IMR-90 (cell line): Measurements from ENCODE around the gene MOV10. TPM values are rescaled to one million over a fixed set of nuclear protein-coding genes. Genes with fewer than 3 reads are reported as not detected.

Source experiments
- ATAC-seq: fragments of 200-7000 bp; cut with Tn5 transposase; 2 replicates; pipeline ENCODE4 v1.9.1; 2020; ENCODE audit warnings: low read depth, mild to moderate bottlenecking, moderate library complexity
- BruUV-seq: library from RNA; stranded (reverse); fragments of 400-500 nt; replicated peaks from 2 replicates; lab custom pipeline; 2021; lab: Mats Ljungman, UMichigan
- CTCF ChIA-PET: fragments of 300-600 bp; formaldehyde crosslinking; extraction: SDS; loops from one replicate; lab custom pipeline; 2021; ENCODE audit warnings: antibody characterized with exemption; lab: Yijun Ruan, JAX
- POLR2A ChIA-PET: fragments of 300-600 bp; sonication (Branson Sonifier 250); formaldehyde crosslinking; loops from one replicate; lab custom pipeline; 2022; ENCODE audit warnings: antibody characterized with exemption; ENCODE audit not compliant: unreplicated experiment; lab: Charles Lee
- DNase-seq: peaks from one replicate; pipeline ENCODE4 v3.0.0; 2013
- H2AFZ ChIP-seq: replicated peaks from 2 replicates; pipeline ENCODE3; 2013; ENCODE audit warnings: low read length, mild to moderate bottlenecking; ENCODE audit not compliant: poor library complexity
- H2AK5ac ChIP-seq: 2 replicates; pipeline ENCODE4 v1.6.1; 2013; ENCODE audit warnings: low read depth, low read length, inconsistent platforms
- H2AK9ac ChIP-seq: replicated peaks from 2 replicates; pipeline ENCODE3; 2013; ENCODE audit warnings: mild to moderate bottlenecking, low read depth, low read length, moderate library complexity; ENCODE audit not compliant: poor library complexity
- H2BK120ac ChIP-seq: 2 replicates; pipeline ENCODE4 v1.6.1; 2013; ENCODE audit warnings: low read depth, low read length, inconsistent platforms
- H2BK15ac ChIP-seq: 3 replicates; pipeline ENCODE4 v1.6.1; 2013; ENCODE audit warnings: low read depth, low read length, inconsistent platforms
- H2BK20ac ChIP-seq: 2 replicates; pipeline ENCODE4 v1.6.1; 2013; ENCODE audit warnings: low read depth, mild to moderate bottlenecking, inconsistent platforms, low read length, moderate library complexity
- H2BK5ac ChIP-seq: 2 replicates; pipeline ENCODE4 v1.6.1; 2013; ENCODE audit warnings: mild to moderate bottlenecking, low read depth, low read length, inconsistent platforms; ENCODE audit not compliant: poor library complexity, severe bottlenecking
- H3K14ac ChIP-seq: replicated peaks from 2 replicates; pipeline ENCODE4 v1.6.1; 2013; ENCODE audit warnings: low read depth, low read length, inconsistent platforms
- H3K18ac ChIP-seq: 2 replicates; pipeline ENCODE4 v1.6.1; 2013; ENCODE audit warnings: low read depth, low read length, control low read depth
- H3K23ac ChIP-seq: 2 replicates; pipeline ENCODE4 v1.6.1; 2013; ENCODE audit warnings: low read depth, low read length, inconsistent platforms
- H3K27ac ChIP-seq: 2 replicates; pipeline ENCODE4 v1.5.1; 2013; ENCODE audit warnings: mild to moderate bottlenecking, control low read depth, low read length; ENCODE audit not compliant: insufficient read depth
- H3K27me3 ChIP-seq: 2 replicates; pipeline ENCODE4 v1.6.1; 2013; ENCODE audit warnings: low read length; ENCODE audit not compliant: control insufficient read depth, insufficient read depth
- H3K36me3 ChIP-seq: 2 replicates; pipeline ENCODE4 v1.6.1; 2013; ENCODE audit warnings: low read length, mixed read lengths; ENCODE audit not compliant: control insufficient read depth, insufficient read depth
- H3K4ac ChIP-seq: 2 replicates; pipeline ENCODE4 v1.6.1; 2013; ENCODE audit warnings: low read depth, low read length, inconsistent platforms
- H3K4me1 ChIP-seq: 2 replicates; pipeline ENCODE4 v1.6.1; 2013; ENCODE audit warnings: low read length, mixed read lengths; ENCODE audit not compliant: control insufficient read depth, insufficient read depth
- H3K4me2 ChIP-seq: 2 replicates; pipeline ENCODE4 v1.6.1; 2013; ENCODE audit warnings: low read depth, mild to moderate bottlenecking, control low read depth, low read length, moderate library complexity
- H3K4me3 ChIP-seq: 2 replicates; pipeline ENCODE4 v1.5.1; 2013; ENCODE audit warnings: low read depth, mild to moderate bottlenecking, control low read depth, low read length, moderate library complexity; ENCODE audit not compliant: insufficient read depth
- H3K56ac ChIP-seq: 2 replicates; pipeline ENCODE4 v1.6.1; 2013; ENCODE audit warnings: low read length, inconsistent platforms; ENCODE audit not compliant: insufficient read depth; ENCODE audit errors: extremely low read depth
- H3K79me1 ChIP-seq, 2 experiments: 2 replicates each; pipeline ENCODE4 v1.6.1; 2013; ENCODE audit warnings: low read length in 2 of 2, inconsistent platforms in 1 of 2, low read depth in 1 of 2
- H3K9ac ChIP-seq: 2 replicates; pipeline ENCODE4 v1.6.1; 2013; ENCODE audit warnings: low read depth, low read length, control low read depth
- H3K9me1 ChIP-seq: 2 replicates; pipeline ENCODE4 v1.6.1; 2013; ENCODE audit warnings: low read length, inconsistent platforms; ENCODE audit not compliant: insufficient read depth
- H3K9me3 ChIP-seq: 2 replicates; pipeline ENCODE4 v1.6.1; 2013; ENCODE audit warnings: low read length; ENCODE audit not compliant: control insufficient read depth, insufficient read depth
- H4K20me1 ChIP-seq: 2 replicates; pipeline ENCODE4 v1.6.1; 2013; ENCODE audit warnings: low read length, inconsistent platforms; ENCODE audit not compliant: insufficient read depth
- H4K5ac ChIP-seq: 2 replicates; pipeline ENCODE4 v1.6.1; 2013; ENCODE audit warnings: mild to moderate bottlenecking, low read depth, low read length, control low read depth
- H4K8ac ChIP-seq, 2 experiments: 2 replicates each; pipeline ENCODE4 v1.6.1; 2013; ENCODE audit warnings: low read depth in 2 of 2, low read length in 2 of 2, control low read depth in 1 of 2, inconsistent platforms in 1 of 2
- H4K91ac ChIP-seq: 2 replicates; pipeline ENCODE4 v1.6.1; 2013; ENCODE audit warnings: low read depth, low read length, inconsistent platforms; ENCODE audit not compliant: insufficient read depth
- MAZ ChIP-seq: IDR thresholded peaks from 2 replicates; pipeline ENCODE4 v1.6.1; 2012; ENCODE audit warnings: low read depth, mild to moderate bottlenecking, low read length, improper control_type of control experiment, moderate library complexity, borderline replicate concordance
- RAD21 ChIP-seq: IDR thresholded peaks from 2 replicates; pipeline ENCODE4 v1.6.1; 2012; ENCODE audit warnings: low read length, improper control_type of control experiment
- WGBS, 2 experiments: methylation state at CpG; one replicate each; pipeline versions ENCODE4 v1.1.5 to v1.1.7; 2013; ENCODE audit warnings: missing lambda C conversion rate in 2 of 2; ENCODE audit not compliant: insufficient read length in 1 of 2; ENCODE audit errors: extremely low coverage in 2 of 2; 5-methylcytosine and 5-hydroxymethylcytosine counted together
- dilution Hi-C: fragments of 300-500 bp; cut with HindIII; formaldehyde crosslinking; loops from one replicate; pipeline ENCODE4 v1.14.3; 2018; ENCODE audit warnings: low sequenced_read_pairs; ENCODE audit not compliant: unreplicated experiment
- in situ Hi-C: fragments of 300-500 bp; cut with MboI; formaldehyde crosslinking; loops from 3 replicates; pipeline ENCODE4 v1.14.3; 2019; ENCODE audit warnings: low sequenced_read_pairs, inconsistent platforms, mixed read lengths
- intact Hi-C: fragments of 100-400 bp; cut with micrococcal nuclease; formaldehyde crosslinking; loops from 2 replicates; pipeline ENCODE4 v1.10.0; 2022
- polyA plus RNA-seq, 3 experiments: library from polyadenylated mRNA; depleted of rRNA; stranded (reverse); fragments of >200 nt; gene quantifications; 2 replicates each; pipeline ENCODE4 v1.2.3, GENCODE V29; 2012; ENCODE audit warnings: low replicate concordance in 1 of 3
- total RNA-seq: library from RNA; depleted of rRNA; stranded (reverse); fragments of >200 nt; gene quantifications from 2 replicates; pipeline ENCODE4 v1.2.3, GENCODE V29; 2012

The MOV10 gene
- total and polyA plus RNA-seq, 2 of the 4 experiments (the other 2 are of a cell fraction) = 36.7 to 103 TPM

DNA sequence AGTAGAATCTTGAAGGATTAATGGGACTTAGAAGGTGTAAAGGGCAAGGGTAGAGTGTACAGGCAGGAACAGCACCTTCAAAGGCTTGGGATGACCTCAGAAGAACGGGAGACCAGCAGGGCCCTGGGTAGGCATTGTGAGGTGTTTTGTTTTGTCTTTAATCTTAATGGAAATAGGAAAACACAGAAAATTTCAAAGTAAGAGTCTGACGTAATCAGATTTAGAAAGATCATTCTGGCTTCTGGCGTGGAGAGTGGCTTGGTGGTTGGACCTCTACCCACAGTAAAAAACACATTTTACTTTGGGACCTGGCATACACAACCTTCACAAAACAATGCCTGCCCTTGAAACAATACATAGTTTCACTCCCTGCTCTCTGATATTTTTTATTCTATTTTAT lies 4.1 kb downstream of the MOV10 start:
- no peak overlapping the region for H3K14ac ChIP-seq
- WGBS, 2 experiments = 100% methylated on average over 1 of the region's 3 CpGs; no CpG with 5 or more reads in 1 of the 2 experiments
- H4K5ac ChIP-seq = no peak overlapping the region
- no TSS peak for BruUV-seq
- H2BK5ac ChIP-seq = no peak overlapping the region
- H2BK15ac ChIP-seq = no peak overlapping the region
- H2AK9ac ChIP-seq = no peak overlapping the region
- no peak overlapping the region for H2BK20ac ChIP-seq
- H4K8ac ChIP-seq = no peak overlapping the region
- H3K4ac ChIP-seq = no peak overlapping the region
- H3K27ac ChIP-seq = no peak overlapping the region
- H2AK5ac ChIP-seq = no peak overlapping the region
- POLR2A ChIA-PET = no interaction called here
- peaks cover 39 to 67% of the 10 kb centered on the region in 2 experiments for H3K79me1 ChIP-seq
- H3K9me3 ChIP-seq = no peaks in the 10 kb centered on the region
- H3K9ac ChIP-seq = no peak overlapping the region
- no peaks in the 10 kb centered on the region for H3K36me3 ChIP-seq
- CTCF ChIA-PET = no interaction called here
- TF ChIP-seq RAD21 = no peak
- TF ChIP-seq MAZ = no peak
- intact Hi-C loops = no loop called here
- H3K4me2 ChIP-seq = no peak overlapping the region
- H3K23ac ChIP-seq = no peak overlapping the region
- peaks cover 3% of the 10 kb centered on the region for H4K20me1 ChIP-seq
- DNase-seq = no peak
- H3K4me1 ChIP-seq = peaks cover 4% of the 10 kb centered on the region; the same call in 1 of the 2 replicates
- ATAC-seq = no peak
- H3K56ac ChIP-seq = no peak overlapping the region
- peaks cover 4% of the 10 kb centered on the region for H3K9me1 ChIP-seq
- H3K4me3 ChIP-seq = no peak overlapping the region
- no peak overlapping the region for H2BK120ac ChIP-seq
- H3K27me3 ChIP-seq = no peaks in the 10 kb centered on the region
- no peak overlapping the region for H3K18ac ChIP-seq
- dilution Hi-C loops = no loop called here
- no peak overlapping the region for H2AFZ ChIP-seq
- in situ Hi-C loops = no loop called here
- no peak overlapping the region for H4K91ac ChIP-seq
